Measurements from ENCODE around the gene VSTM4.

DNA sequence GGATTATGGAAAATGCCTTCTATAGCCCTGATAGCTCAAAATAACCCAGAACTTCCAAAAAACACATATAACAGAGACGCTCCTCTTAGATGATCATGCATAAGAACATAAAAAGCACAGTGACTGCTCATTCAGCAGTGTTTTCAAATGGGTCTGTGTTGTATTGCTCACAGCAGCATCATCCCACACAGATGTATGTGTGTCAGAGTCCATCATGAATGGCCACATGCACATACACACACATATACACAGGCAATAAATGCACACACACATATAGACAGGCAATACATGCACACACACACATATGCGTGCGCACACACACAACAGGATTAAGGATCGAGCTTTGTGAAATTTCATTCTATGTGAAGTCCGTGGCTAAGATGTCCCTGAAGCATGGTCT is 46.7 kb upstream of the VSTM4 start:
- TF ChIP-seq SUZ12 (IDR thresholded peaks at IDR 0.05; ENCODE audit: extremely low read depth, insufficient read depth, insufficient read length) (no peak), YY1 (IDR thresholded peaks at IDR 0.05; ENCODE audit: insufficient read depth, insufficient read length) (no peak)

Data from NT2/D1 (cell line).